BE2C (cell line): ENCODE data around the gene MRPL42.

Source experiments
- DNase-seq: peaks from one replicate; pipeline ENCODE4 v3.0.0-alpha.2; 2020
- H3K27me3 ChIP-seq: fragments of 250-450 bp; sonication (Bioruptor Pico); 2 replicates; pipeline ENCODE4 v1.5.1; 2020; ENCODE audit warnings: mild to moderate bottlenecking
- H3K36me3 ChIP-seq: fragments of 250-450 bp; sonication (Bioruptor Pico); 2 replicates; pipeline ENCODE4 v1.5.1; 2020; ENCODE audit warnings: mild to moderate bottlenecking
- H3K4me1 ChIP-seq: fragments of 250-450 bp; sonication (Bioruptor Pico); 2 replicates; pipeline ENCODE4 v1.5.1; 2020
- H3K4me3 ChIP-seq: 2 replicates; pipeline ENCODE4 v1.5.1; 2011; ENCODE audit warnings: low read depth, low read length
- H3K9me3 ChIP-seq: fragments of 250-450 bp; sonication (Bioruptor Pico); 2 replicates; pipeline ENCODE4 v1.5.1; 2020
- TF ChIP-seq, protein P1 (sequence below): IDR thresholded peaks from 2 replicates; pipeline ENCODE4 v1.5.1; 2012; ENCODE audit warnings: mild to moderate bottlenecking, low read depth, low read length

MRPL42 gene

DNA sequence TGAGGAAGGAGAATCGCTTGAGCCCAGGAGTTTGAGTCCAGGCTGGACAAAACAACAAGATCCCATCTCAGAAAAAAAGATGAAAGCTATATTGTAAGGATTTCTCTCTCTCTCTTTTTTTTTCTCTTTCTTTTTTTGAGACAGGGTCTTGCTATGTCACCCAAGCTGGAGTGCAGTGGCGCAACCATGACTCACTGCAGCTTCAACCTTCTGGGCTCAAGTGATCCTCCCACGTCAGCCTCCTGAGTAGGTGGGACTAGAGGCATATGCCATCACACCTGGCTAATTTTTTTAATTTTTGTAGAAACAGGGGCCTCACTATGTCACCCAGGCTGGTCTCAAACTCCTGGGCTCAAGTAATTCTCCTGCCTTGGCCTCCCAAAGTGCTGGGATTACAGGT lies 5.8 kb upstream of the MRPL42 start:
- TF ChIP-seq, protein P1, sequence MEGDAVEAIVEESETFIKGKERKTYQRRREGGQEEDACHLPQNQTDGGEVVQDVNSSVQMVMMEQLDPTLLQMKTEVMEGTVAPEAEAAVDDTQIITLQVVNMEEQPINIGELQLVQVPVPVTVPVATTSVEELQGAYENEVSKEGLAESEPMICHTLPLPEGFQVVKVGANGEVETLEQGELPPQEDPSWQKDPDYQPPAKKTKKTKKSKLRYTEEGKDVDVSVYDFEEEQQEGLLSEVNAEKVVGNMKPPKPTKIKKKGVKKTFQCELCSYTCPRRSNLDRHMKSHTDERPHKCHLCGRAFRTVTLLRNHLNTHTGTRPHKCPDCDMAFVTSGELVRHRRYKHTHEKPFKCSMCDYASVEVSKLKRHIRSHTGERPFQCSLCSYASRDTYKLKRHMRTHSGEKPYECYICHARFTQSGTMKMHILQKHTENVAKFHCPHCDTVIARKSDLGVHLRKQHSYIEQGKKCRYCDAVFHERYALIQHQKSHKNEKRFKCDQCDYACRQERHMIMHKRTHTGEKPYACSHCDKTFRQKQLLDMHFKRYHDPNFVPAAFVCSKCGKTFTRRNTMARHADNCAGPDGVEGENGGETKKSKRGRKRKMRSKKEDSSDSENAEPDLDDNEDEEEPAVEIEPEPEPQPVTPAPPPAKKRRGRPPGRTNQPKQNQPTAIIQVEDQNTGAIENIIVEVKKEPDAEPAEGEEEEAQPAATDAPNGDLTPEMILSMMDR: no peak
- H3K27me3 ChIP-seq: no peaks in the 10 kb centered on the region
- DNase-seq: no peak

GRCh38 chr12:93465841-93466240 lies 1.5 kb upstream of the MRPL42 start:
- H3K27me3 ChIP-seq: no peaks in the 10 kb centered on the region
- H3K36me3 ChIP-seq: peaks cover 18% of the 10 kb centered on the region
- no peak for DNase-seq
- no peak overlapping the region for H3K4me3 ChIP-seq
- no peaks in the 10 kb centered on the region; the same call in 1 of the 2 replicates for H3K4me1 ChIP-seq
- H3K9me3 ChIP-seq: no peaks in the 10 kb centered on the region
- TF ChIP-seq, protein P1: no peak

More for the DNA sequence above, 5.8 kb upstream of the MRPL42 start:
- Histone ChIP-seq H3K9me3 (no peaks in the 10 kb centered on the region), H3K4me1 (peaks cover 7% of the 10 kb centered on the region; the same call in 1 of the 2 replicates), H3K36me3 (no peaks in the 10 kb centered on the region), H3K4me3 (no peak overlapping the region)

- Histone ChIP-seq H3K9me3 (no peaks in the 10 kb centered on the region), H3K36me3 (peaks cover 23% of the 10 kb centered on the region), H3K4me3 (peak overlapping the region; percentile 87), H3K4me1 (no peaks in the 10 kb centered on the region; the same call in 1 of the 2 replicates), H3K27me3 (no peaks in the 10 kb centered on the region)
- TF ChIP-seq, protein P1: no peak
- no peak for DNase-seq
Observed at GRCh38 chr12:93466625-93467350, 526 bp upstream of the MRPL42 start.

DNA sequence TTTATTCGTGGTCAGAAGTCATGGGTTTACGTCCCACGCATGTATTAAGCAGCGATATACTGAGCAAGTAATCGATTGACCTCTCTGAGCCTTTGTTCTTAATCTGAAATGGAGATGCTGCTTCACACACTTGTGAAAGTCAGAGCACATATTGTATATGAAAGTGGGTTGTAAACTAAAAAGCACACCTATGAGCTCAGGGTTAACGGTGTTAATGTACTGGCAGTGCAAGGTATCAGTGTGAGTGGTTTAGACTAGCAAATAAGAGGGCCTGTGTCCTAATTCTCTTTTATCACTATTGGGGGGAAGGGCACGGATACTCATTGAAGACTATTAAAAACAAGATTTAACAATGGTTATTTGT lies 676 bp downstream of the MRPL42 start:
- Histone ChIP-seq H3K36me3 (peaks cover 32% of the 10 kb centered on the region), H3K27me3 (no peaks in the 10 kb centered on the region), H3K4me3 (peak overlapping the region; percentile 87), H3K9me3 (no peaks in the 10 kb centered on the region), H3K4me1 (no peaks in the 10 kb centered on the region; the same call in 1 of the 2 replicates)
- no peak for DNase-seq
- TF ChIP-seq, protein P1: no peak

GRCh38 chr12:93469386-93469785 lies 2.1 kb downstream of the MRPL42 start:
- TF ChIP-seq, protein P1: no peak
- Histone ChIP-seq H3K4me1 (no peaks in the 10 kb centered on the region; the same call in 1 of the 2 replicates), H3K9me3 (no peaks in the 10 kb centered on the region), H3K27me3 (no peaks in the 10 kb centered on the region), H3K4me3 (peak overlapping the region; percentile 87; the same call in 1 of the 2 replicates), H3K36me3 (peaks cover 43% of the 10 kb centered on the region)
- no peak for DNase-seq

DNA sequence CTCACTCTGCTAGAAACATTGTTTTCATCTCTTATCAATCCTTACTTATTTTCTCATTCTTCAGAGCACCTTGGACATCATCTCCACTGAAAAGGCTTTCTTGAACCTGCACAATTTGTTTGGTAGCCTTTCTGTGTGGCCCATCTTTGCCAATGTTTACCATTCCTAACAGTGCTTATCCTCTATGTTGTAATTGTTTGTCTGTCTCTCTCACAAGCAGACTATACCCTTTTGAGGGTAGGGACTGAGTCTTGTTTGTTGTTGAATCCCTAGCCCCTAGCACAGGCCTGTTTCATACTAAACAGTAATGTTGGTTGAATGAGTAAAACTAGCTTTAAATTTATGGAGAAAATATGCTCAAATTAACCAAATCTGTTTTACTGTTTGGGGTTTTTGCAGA lies 9.2 kb downstream of the MRPL42 start:
- Histone ChIP-seq H3K9me3 (no peaks in the 10 kb centered on the region), H3K36me3 (peaks cover 54% of the 10 kb centered on the region), H3K4me1 (no peaks in the 10 kb centered on the region), H3K4me3 (no peak overlapping the region), H3K27me3 (no peaks in the 10 kb centered on the region)
- DNase-seq: no peak
- TF ChIP-seq, protein P1: no peak
